GM19238 (cell line): ENCODE measurements around the gene COTL1.

Experiments used
- DNase-seq: peaks from one replicate; pipeline ENCODE4 v3.0.0; 2011; ENCODE audit warnings: low spot score; ENCODE audit not compliant: insufficient read length

Gene COTL1

DNA sequence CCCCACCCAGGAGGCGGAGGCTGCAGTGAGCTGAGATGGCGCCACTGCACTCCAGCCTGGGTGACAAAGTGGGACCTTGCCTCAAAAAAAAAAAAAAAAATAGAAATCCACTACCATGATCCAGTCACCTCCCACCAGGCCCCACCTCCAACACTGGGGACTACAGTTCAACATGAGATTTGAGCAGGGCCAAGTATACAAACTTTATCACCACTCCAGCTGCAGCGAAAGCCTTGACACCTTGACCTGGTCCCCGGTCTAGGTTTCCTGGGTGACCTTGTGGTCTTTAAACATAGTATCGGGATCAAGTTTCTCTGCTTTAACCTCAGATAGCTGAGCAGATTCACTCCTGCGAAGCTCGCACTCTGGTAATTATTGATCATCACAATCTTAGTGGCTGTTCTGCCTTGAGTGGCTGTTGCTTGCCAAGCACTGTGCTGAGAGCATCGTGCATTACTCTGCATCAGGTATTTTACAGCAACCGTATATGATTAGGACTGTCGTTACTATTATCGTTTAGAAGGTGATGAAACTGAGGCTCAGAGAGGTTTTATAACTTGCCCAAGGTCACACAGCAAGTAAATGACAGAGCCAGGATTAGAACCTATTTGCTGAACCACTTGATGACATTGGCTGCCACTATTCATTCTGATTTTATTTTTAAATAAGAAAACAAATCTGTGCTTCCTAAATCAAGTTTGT lies 63.1 kb downstream of the COTL1 start:
- no peak for DNase-seq

DNA sequence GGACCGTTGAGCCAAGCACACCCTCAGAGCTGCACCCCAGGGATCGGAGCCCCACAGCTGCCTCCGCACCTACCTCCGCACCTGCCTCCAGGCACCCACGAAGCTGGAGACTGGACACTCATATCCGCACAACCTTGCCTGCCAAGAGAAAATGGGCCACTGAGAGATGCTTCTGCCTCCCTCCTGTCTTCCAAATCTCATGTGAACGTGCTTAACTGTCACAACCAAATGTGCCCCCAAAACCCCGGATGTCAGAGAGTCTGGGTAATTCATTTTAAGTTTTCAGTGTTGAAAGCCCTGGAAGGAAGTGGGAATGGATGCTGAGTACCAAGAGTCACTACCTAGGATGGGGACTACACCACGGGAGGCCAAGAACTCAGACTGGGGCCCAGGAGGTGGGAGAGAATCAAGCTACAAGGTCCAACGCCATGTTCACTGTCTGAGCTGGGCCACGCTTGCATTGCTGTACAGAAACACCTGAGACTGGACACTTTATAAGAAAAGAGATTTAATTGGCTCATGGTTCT lies 63.9 kb downstream of the COTL1 start:
- DNase-seq, result no peak

DNA sequence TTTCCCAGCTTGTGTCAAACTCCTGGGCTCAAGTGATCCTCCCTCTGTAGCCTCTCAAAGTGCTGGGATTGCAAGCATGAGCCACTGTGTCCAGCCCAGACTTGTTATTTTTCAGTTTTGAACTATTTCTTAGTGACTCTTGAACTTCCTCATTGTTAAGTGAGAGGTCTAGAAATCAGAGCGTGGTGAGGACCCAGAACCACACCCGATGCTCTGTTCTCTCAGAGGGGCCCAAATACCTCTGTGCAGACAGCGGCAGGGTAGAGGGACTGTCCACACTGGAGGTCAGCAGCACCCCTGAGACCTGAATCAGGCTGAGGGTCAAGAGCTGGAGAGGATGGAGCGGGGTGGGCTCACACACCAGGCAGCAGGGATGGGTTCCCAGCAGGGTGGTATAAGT lies 65.7 kb downstream of the COTL1 start:
- DNase-seq, result no peak

DNA sequence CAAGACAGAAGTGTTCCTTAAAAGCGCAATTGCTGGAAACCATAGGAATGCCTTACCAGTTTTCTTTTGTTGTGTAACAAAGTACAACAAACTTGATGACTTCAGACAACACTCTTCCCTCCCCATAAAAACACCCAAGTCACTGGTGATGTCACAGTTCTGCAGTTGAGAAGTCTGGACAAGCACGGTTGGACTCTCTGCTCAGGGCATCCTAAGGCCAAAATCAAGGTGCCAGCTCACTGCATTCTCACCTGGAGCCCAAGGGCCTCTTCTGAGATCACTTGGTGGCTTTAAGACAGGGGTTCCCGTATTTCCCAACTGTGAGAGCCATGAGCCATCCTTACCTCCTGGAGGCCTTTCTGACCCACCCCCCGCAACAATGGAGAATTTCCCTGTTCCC lies 67.8 kb downstream of the COTL1 start:
- no peak for DNase-seq

DNA sequence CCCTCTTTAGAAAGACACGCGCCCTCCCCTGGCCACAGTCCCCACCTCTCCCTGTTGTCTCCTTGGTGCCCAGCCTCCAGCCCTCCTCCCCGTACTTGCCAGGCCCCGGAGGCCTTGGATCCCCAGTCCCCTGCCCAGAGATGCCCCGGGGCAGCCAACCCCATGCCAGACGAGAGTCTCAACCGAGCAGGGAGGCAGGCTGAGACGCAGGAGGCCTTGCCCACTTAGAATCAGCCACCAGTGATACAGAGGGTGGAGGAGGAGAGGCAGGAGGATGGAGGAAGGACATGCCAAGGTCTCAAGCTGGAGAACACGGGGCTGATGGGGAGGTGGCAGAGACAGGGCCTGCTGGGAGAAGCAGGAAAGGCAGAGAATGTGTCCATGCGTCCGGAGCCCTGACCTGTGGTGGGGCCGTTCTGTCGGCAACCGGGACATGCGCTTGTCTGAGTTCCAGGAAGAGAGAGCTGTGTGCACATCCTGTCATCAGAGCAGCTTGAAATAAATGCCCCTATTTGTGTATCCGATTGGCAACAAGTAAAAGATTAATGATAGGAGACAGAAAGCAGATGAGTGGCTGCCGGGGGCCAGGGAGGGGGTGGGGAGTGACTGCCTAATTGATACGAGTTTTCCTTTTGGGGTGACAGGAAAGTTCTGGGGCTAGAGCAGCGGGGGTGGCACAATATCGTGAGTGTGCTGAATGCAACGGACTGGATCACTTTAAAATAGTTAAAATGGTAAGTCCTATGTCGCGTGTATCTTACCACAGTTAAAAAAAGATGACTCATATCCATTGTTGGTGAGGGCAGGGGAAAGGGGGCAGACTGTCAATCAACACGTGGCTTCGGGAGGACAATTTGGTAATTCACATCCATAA lies 68.7 kb downstream of the COTL1 start:
- no peak for DNase-seq

DNA sequence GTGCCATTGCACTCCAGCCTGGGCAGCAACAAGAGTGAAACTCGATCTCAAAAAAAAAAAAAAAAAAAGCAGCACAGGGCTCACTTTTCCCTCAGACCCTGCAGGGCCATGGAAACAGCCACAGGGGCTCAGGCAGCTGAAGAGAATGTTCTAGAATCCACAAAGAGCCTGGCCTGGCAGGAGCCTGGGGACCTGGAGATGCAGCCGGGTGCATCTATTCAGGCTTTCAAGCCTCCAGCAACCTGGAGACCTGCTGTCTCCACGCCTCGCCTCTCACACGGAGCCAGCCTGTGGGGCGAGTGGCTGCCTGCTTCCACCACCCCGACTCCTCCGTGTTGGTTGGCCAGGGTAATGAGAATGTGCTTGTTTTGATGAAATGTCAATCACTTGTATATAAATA lies 69.4 kb downstream of the COTL1 start:
- DNase-seq, result no peak

DNA sequence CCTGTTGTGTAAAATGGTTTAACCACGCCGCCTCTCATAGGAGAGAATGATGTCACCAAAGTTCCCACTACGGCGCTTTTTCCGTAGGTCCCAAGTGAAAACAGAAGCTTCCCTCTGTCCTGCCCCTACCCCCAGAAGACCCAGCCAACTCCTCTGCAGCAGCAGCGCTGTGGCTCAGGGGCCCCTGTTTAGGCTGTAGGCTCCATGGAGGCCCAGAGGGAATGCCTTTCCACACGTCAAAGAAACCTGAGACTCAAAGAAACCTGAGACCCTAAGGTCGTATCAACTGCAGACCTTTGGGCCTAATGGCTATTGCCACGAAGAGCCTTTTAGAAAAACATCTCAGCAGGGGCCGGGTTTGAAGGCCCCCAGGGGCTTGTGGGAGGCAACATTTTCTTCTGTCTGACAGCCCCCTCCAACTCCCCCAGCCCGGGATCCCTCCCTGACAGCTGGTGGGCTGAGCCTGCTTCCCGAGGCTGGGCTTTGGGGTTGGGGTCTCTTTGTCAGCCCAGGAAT lies 70.3 kb downstream of the COTL1 start:
- no peak for DNase-seq

DNA sequence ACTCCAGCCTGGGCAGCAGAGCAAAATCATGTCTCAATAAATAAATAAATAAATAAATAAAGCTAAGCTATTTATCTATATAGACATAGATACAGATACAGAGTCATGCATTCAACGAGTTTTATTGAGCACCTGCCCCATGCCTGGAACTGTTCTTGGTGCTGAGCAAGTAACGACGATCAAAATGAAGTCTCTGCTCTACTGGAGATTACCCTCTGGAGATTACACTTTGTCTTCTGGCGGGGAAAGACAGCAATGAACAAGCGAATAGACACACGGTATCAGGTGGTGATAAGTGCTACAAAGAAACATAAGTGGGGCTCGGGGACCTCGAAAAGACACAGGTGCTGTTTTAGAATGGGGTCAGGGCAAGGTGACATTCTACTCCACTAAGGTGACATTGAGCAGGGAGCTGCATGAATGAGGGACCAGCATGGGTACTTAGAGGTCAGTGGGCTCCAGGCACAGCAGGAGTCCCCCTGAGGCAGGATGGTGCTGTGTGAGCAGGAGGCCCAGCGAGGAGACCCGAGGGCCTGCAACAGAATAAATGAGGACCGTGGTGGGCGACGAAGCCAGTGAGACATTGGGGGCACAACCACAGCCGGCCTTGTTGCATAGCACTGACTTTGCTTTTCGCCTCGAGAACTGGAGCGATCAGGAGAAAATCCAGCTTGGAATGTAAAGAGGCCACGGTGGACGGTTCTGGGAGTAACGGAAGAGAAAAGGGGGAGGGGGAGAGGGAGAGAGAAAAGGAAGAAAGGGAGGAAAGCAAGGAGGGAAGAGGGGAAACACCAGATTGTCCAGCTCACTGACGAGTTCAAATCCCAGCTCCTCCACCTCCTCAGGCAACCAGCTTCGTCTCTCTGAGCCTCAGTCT lies 71.0 kb downstream of the COTL1 start:
- no peak for DNase-seq

DNA sequence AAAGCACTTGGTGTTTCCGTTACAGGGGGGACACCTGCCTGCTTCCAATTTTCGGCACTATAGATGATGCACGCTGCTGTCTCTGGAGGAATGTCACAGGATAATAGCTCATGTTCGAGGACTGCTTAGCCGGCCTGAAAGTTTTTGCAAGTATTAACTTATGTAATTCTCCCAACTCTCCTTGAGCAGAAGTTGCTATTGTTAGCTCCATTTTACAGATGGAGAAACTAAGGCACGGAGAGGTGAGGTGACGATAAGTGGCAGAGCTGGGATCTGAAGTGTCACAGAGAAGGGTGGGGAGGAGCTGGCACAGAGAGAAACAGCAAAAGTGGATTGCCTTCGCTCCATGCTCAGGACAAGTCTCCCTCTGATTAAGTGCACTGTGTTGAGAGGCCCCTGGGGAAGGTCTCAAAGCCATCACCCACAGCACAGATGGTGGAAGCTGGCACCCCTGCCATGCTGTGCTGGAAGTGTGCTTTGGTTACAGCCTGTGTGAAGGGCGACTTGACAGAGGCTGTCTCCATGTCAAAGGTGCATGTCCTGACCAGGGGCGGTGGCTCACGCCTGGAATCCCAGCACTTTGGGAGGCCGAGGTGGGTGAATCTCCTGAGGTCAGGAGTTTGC lies 72.7 kb downstream of the COTL1 start:
- no peak for DNase-seq

DNA sequence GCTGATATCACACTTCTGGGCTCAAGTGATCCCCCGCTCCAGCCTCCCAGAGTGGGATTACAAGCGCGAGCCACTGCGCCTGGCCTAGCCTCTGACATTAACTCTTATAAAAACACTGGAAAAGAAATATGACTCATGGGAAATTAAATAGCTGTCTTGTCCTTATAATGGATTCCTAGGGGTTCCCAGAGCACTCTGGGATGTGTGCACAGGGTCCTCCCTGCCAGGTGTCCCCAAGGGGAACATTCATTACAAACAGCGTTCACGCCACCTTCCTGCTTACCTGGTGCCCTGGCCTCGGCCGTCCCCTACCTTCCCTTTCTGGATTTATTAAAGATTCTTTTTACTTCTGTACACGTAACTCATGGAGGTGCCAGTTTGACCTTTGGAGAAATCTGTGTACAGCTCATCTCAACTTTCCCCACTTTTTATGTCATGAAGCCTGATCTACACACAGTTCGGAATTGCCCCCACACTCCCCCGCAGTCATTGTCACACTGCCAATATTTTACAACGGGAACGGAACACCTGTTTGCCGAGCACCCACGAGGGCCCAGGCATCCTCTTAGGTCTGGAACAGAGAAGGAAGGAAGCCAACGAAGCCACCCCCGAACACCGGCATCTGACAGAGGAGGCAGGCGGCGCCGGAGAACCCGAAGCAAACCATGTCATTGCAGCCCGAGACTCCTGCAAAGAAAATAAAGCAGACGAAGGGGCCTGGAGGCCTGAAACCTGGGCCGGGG lies 73.7 kb downstream of the COTL1 start:
- DNase-seq, result no peak

DNA sequence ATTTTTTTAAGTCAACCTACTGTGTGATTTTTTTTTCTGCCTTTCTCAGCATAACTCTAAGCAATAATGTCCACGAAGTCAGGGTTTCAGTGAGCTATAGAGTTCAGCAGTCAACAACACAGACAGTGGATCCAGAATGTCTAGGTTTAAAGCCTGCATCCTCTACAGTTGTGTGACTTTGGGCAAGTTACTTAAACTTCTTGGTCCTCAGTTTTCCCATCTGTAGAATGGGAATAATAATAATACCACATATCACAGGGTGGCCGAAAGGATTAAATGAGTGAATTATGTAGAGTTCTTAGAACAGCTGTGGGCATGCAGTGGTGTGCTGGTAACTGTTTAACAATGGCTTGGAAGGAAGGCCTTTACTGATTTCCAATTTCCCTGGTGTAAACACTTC lies 74.6 kb downstream of the COTL1 start:
- DNase-seq, result no peak

DNA sequence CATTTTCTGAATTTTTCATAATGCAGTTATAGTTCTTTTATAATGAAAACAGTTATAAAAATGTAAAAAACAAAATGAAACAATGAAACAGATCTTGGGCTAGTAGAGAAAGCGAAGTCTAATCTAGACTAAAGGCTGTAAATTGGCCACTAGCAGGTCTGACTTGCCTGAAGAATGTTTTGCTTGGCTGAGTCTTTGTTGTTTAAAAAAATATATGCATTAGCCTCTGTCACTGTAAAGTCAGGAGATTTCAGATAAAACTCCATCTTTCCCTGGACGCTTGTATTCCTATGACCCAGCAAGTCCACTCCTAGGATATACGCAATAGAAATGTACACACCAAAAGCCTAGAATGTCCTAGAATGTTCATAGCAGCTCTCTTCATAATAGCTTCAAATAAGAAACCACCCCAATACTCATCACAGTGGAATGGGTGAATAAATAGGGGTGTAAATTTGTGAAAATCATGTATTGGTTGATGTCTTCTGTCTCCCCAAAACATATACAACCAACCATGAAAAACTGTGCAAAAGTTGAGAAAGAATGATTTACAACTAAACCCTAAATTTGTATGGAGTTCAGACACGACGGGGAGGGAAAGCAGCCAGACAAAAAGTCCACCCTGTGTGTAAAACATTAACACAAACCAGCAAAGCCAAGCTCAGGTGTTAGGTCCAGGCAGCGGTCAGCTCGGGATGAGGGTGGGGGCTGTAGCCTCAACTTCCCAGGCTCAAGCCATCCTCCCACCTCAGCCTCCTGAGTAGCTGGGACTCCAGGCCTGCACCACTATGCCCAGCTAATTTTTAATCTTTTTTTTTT lies 75.7 kb downstream of the COTL1 start:
- DNase-seq, result no peak

DNA sequence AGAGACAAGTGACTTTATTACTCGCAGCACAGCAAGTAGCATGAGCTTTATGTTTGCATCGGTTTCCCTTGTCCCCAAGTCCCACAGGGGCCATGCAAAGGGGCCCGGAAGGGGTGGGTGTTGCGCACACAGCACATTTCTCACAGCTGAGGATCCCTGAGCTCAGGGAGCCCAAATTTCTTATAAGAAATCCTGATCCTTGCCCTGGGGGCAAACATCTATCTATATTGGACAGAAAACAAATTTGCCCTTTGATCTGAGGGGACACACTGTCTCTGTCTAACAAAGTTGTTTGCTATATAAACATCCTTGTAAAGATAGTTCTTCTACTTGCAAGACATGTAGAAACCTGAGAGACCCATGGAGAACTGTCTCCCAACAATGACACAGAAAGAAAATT lies 77.7 kb downstream of the COTL1 start:
- no peak for DNase-seq

DNA sequence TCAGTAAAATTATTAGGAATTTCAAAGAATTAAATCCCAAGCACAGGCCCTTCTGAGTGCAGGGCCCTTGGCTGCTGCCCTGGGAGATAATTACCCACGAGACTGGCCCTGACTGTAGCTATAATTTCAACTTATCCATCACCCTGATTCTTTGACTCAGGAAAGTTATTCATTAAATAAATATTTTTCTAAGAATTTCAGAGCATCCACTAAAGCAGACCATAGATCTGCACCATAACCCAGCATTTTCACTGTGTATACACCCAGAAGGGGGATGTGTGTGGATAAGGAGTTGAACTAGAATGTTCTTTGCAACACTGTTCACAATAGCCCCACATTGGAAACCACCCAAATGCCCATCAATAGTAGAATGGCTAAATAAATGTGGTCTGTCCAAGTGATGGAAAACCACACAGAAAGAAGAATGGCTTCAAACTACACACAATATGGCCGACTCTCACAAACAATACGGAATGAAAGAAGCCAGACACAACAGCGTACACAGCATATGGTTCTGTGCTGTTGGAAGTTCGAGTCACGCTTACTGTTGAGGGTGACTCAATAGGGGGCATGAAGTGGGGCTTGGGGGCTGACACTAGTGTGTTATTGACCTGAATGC lies 79.5 kb downstream of the COTL1 start:
- DNase-seq, result no peak

DNA sequence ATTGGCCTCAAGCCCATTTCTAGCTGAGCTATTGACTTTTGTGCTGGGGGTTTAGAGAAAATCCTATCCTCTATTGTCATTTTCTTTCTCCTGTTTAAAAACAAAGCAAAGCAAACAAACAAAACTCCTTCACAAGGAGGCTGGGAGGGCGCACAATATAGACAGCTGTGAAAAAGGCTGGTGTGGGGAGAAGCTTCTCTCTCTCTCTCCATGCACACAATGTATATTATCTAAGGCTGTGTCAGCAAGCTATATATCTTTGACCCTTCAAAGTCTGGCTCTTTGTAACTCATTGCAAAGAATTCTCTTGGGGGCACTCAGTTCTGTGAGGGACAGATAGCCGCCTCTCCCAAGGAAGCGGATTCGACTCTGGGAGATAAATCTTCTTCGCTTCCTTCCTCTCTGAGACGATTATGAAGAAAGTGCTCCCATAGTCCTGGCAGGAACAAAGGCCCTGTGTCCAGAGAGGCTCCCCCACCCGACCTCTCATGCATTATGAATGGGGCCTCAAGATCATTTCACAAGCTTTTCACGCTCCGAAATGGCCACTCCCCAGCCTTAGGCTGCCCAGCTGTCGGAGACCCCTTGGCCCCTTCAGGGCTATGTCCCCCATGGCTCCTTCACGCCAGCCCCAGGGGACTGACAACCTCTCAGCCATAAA lies 80.3 kb downstream of the COTL1 start:
- DNase-seq, result no peak

DNA sequence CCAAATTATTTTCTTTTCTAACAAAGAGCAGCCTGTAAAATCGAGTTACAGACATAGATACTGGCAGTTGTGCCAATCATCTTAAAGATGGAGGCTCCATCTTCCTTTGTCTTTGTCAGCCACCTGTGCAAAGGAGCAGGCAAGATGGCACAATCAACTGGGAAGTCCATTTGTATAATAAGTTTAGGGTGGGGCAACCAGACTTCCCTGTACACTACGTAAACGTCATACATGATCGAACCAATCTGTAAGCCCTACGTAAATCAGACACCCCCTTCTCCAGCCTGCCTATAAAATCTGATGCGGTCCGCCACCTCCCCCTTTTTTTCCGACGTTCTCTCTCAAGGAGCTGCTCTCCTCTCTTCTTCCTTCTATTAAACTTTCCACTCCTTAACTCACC lies 82.0 kb downstream of the COTL1 start:
- no peak for DNase-seq

DNA sequence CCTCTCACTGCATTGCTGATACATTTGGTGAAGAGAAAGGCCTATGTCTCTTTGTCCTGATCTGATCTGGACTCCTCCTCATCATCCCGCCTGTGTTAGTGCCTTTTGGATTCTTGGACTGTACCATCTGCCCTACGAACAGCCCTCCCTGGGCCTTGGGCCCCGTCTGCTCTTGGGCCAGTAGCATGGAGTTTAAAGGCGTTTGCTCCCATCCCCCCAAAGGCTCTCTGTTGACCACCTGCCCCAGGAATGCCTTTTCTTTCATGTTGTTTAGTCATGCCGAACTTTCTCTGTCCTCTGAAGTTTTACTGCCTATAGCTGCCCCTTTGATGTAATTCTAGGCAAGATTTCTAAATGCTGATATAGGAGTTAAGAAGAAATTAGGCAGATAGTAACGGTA lies 82.5 kb downstream of the COTL1 start:
- DNase-seq, result no peak

DNA sequence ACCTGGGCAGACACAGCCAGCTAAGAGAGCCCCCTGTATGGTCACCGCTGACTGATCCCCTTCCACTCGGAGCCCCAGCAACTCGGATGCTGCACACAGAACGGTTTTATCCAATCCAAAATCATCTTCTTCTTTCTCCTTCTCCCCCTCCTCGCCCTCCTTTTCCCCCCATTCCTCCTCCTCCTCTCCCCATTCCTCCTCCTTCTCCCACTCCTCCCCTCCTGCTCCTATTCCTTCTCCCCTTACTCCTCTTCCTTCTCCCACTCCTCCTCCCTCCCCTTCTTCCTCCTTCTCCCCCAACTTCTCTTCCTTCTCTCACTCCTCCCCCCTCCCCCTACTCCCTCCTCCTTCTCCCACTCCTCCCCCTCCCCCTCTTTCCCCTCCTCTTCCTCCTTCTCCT lies 83.1 kb downstream of the COTL1 start:
- no peak for DNase-seq
